Neural cell (in vitro differentiated cells): Measurements from ENCODE around the gene ASL. TPM values are rescaled to one million over a fixed set of nuclear protein-coding genes. Genes with fewer than 3 reads are reported as not detected.

Experiments used
- H2AFZ ChIP-seq: fragments of 200-600, 300-800 bp; sonication (generic), shearing (Covaris generic); 2 replicates; pipeline ENCODE4 v1.6.0; 2014; ENCODE audit warnings: low read depth, mild to moderate bottlenecking, antibody characterized with exemption, low read length, moderate library complexity
- H3F3A ChIP-seq: fragments of 200-600 bp; shearing (Covaris generic); 2 replicates; pipeline ENCODE4 v1.6.1; 2016; ENCODE audit warnings: mild to moderate bottlenecking, moderate library complexity, mixed read lengths, antibody characterized with exemption, low read length; ENCODE audit not compliant: insufficient read depth, poor library complexity, severe bottlenecking
- H3K27ac ChIP-seq: fragments of 200-600, 300-800 bp; sonication (generic), shearing (Covaris generic); 2 replicates; pipeline ENCODE4 v1.5.1; 2014; ENCODE audit warnings: mild to moderate bottlenecking, low read length, moderate library complexity
- H3K27me3 ChIP-seq: fragments of 300-800, 200-600 bp; sonication (generic), shearing (Covaris generic); 2 replicates; pipeline ENCODE4 v1.6.0; 2014; ENCODE audit warnings: mild to moderate bottlenecking, low read depth, low read length, moderate library complexity; ENCODE audit not compliant: insufficient read depth
- H3K36me3 ChIP-seq: fragments of 300-800, 200-600 bp; sonication (generic), shearing (Covaris generic); 2 replicates; pipeline ENCODE4 v1.5.1; 2014; ENCODE audit warnings: mild to moderate bottlenecking, antibody characterized with exemption, low read length, moderate library complexity; ENCODE audit not compliant: insufficient read depth
- H3K4me2 ChIP-seq: fragments of 300-800, 200-600 bp; sonication (generic), shearing (Covaris generic); 2 replicates; pipeline ENCODE4 v1.6.0; 2014; ENCODE audit warnings: mild to moderate bottlenecking, low read length
- H3K4me3 ChIP-seq: fragments of 300-800, 200-600 bp; sonication (generic), shearing (Covaris generic); 2 replicates; pipeline ENCODE4 v1.5.1; 2014; ENCODE audit warnings: mild to moderate bottlenecking, low read length, moderate library complexity
- H3K79me2 ChIP-seq: fragments of 200-600 bp; shearing (Covaris generic); replicated peaks from 2 replicates; pipeline ENCODE4 v1.6.0; 2014; ENCODE audit warnings: mild to moderate bottlenecking, low read length, moderate library complexity; ENCODE audit not compliant: insufficient read depth
- H3K9ac ChIP-seq: fragments of 300-800, 200-600 bp; sonication (generic), shearing (Covaris generic); 2 replicates; pipeline ENCODE4 v1.6.1; 2016; ENCODE audit warnings: mild to moderate bottlenecking, low read length, mixed read lengths
- H3K9me2 ChIP-seq: fragments of 200-600 bp; shearing (Covaris generic); 2 replicates; pipeline ENCODE4 v1.6.1; 2016; ENCODE audit warnings: mild to moderate bottlenecking, low read length, mixed read lengths; ENCODE audit not compliant: insufficient read depth
- H3K9me3 ChIP-seq: fragments of 200-600, 300-800 bp; sonication (generic), shearing (Covaris generic); 2 replicates; pipeline ENCODE4 v1.6.1; 2016; ENCODE audit warnings: mild to moderate bottlenecking, mixed run types, low read length, moderate library complexity, mixed read lengths
- H4K20me1 ChIP-seq: fragments of 200-600 bp; shearing (Covaris generic); 2 replicates; pipeline ENCODE4 v1.6.1; 2016; ENCODE audit warnings: mild to moderate bottlenecking, mixed run types; ENCODE audit not compliant: insufficient read depth
- CTCF ChIP-seq: fragments of 450-650 bp; IDR thresholded peaks from 2 replicates; pipeline ENCODE4 v1.5.1; 2014; ENCODE audit warnings: antibody characterized with exemption, mild to moderate bottlenecking, moderate library complexity; ENCODE audit not compliant: poor library complexity, severe bottlenecking
- EP300 ChIP-seq: fragments of 450-650 bp; conservative IDR thresholded peaks from 2 replicates; pipeline ENCODE4 v1.6.1; 2014; ENCODE audit warnings: antibody characterized with exemption, mild to moderate bottlenecking, moderate library complexity; ENCODE audit not compliant: poor library complexity, severe bottlenecking
- EZH2 ChIP-seq: fragments of 200-600, 300-800 bp; shearing (Covaris generic), sonication (generic); IDR thresholded peaks from 2 replicates; pipeline ENCODE4 v1.6.1; 2014; ENCODE audit warnings: antibody characterized with exemption, low read length, borderline replicate concordance, mild to moderate bottlenecking; ENCODE audit not compliant: insufficient read depth, poor library complexity, severe bottlenecking
- MXI1 ChIP-seq: fragments of 450-650 bp; conservative IDR thresholded peaks from 2 replicates; pipeline ENCODE4 v1.6.1; 2014; ENCODE audit warnings: antibody characterized with exemption, mild to moderate bottlenecking; ENCODE audit not compliant: poor library complexity, severe bottlenecking
- POLR2AphosphoS5 ChIP-seq: IDR thresholded peaks from 2 replicates; pipeline ENCODE4 v1.6.1; 2012
- RAD21 ChIP-seq: fragments of 450-650 bp; conservative IDR thresholded peaks from 2 replicates; pipeline ENCODE4 v1.6.1; 2014; ENCODE audit warnings: antibody characterized with exemption, mild to moderate bottlenecking, moderate library complexity
- REST ChIP-seq: IDR thresholded peaks from 2 replicates; pipeline ENCODE4 v1.6.1; 2012; ENCODE audit warnings: borderline replicate concordance
- SMC3 ChIP-seq: fragments of 450-650 bp; conservative IDR thresholded peaks from 2 replicates; pipeline ENCODE4 v1.6.1; 2014; ENCODE audit warnings: antibody characterized with exemption, mild to moderate bottlenecking, moderate library complexity; ENCODE audit not compliant: poor library complexity
- TAF1 ChIP-seq: IDR thresholded peaks from 2 replicates; pipeline ENCODE4 v1.6.1; 2012; ENCODE audit warnings: low read depth
- polyA plus RNA-seq: library from polyadenylated mRNA; depleted of rRNA; stranded (reverse); fragments of >200 nt; gene quantifications from 2 replicates; pipeline ENCODE4 v1.2.3, GENCODE V29; 2014

Gene ASL
- polyA plus RNA-seq, 1 donor from 2014 or later = 20.9 TPM

GRCh38 chr7:66088861-66089838, 13.5 kb downstream of the ASL start:
- H3K79me2 ChIP-seq = no peaks in the 10 kb centered on the region
- no peaks in the 10 kb centered on the region for H4K20me1 ChIP-seq
- H3F3A ChIP-seq = no peaks in the 10 kb centered on the region
- H3K4me3 ChIP-seq = no peak overlapping the region
- H3K9ac ChIP-seq = no peak overlapping the region
- no peaks in the 10 kb centered on the region for H3K9me2 ChIP-seq
- no peaks in the 10 kb centered on the region for H3K27me3 ChIP-seq
- H3K27ac ChIP-seq = no peak overlapping the region
- H3K9me3 ChIP-seq = no peaks in the 10 kb centered on the region
- H2AFZ ChIP-seq = no peak overlapping the region
- no peaks in the 10 kb centered on the region for H3K36me3 ChIP-seq
- H3K4me2 ChIP-seq = no peak overlapping the region
- TF ChIP-seq TAF1 (no peak), EP300 (no peak), REST (no peak), CTCF (no peak), RAD21 (no peak), POLR2AphosphoS5 (no peak), MXI1 (no peak), SMC3 (no peak), EZH2 (no peak)

GRCh38 chr7:66092654-66093053, 17.0 kb downstream of the ASL start:
- TF ChIP-seq MXI1 (no peak), EP300 (no peak), SMC3 (no peak), CTCF (no peak), POLR2AphosphoS5 (no peak), EZH2 (no peak), REST (no peak), TAF1 (no peak), RAD21 (no peak)

More at GRCh38 chr7:66092654-66093053, 17.0 kb downstream of the ASL start:
- Histone ChIP-seq H3F3A (no peaks in the 10 kb centered on the region), H3K4me3 (no peak overlapping the region), H3K79me2 (no peaks in the 10 kb centered on the region), H4K20me1 (no peaks in the 10 kb centered on the region), H3K9me2 (no peaks in the 10 kb centered on the region), H2AFZ (no peak overlapping the region), H3K27ac (no peak overlapping the region), H3K27me3 (no peaks in the 10 kb centered on the region), H3K9me3 (no peaks in the 10 kb centered on the region), H3K36me3 (no peaks in the 10 kb centered on the region), H3K9ac (no peak overlapping the region), H3K4me2 (no peak overlapping the region)
